ENCODE data around the gene SLC17A4. TPM values are rescaled to one million over a fixed set of nuclear protein-coding genes. Genes with fewer than 3 reads are reported as not detected.
A peak's percentile ranks its signal among the peaks of the same experiment; 100 is the strongest.

Gene SLC17A4
- total and polyA plus RNA-seq, 2 experiments from 2014 or later: not detected

GRCh38 chr6:25777031-25777430 lies 22.5 kb downstream of the SLC17A4 start:
- Histone ChIP-seq H3K79me2 (replicated peaks; ENCODE audit: insufficient read depth) (no peaks in the 10 kb centered on the region), H3K27ac (ENCODE audit: low read depth) (no peak overlapping the region), H2AFZ (0 out of 2 replicates have a peak overlapping the region, but pooled peaks have one; percentile 39), H3K4me3 (no peak overlapping the region), H3K27me3 (ENCODE audit: insufficient read depth) (no peaks in the 10 kb centered on the region), H4K20me1 (replicated peaks; ENCODE audit: insufficient read depth) (no peaks in the 10 kb centered on the region), H3K4me1 (ENCODE audit: insufficient read depth) (peaks cover 8% of the 10 kb centered on the region; the same call in 1 of the 2 replicates), H3K9me2 (ENCODE audit: insufficient read depth) (0 out of 2 replicates have a peak, but pooled peaks cover 12% of the 10 kb centered on the region), H3K4me2 (no peak overlapping the region), H3K36me3 (ENCODE audit: insufficient read depth) (no peaks in the 10 kb centered on the region), H3F3A (replicated peaks; ENCODE audit: low read depth) (no peaks in the 10 kb centered on the region)
- Mint-ChIP-seq H3K27ac (no peak overlapping the region), H3K27me3 (ENCODE audit: insufficient read depth, low read depth, poor library complexity) (peaks cover 2% of the 10 kb centered on the region), H3K4me3 (no peak overlapping the region), H3K4me1 (no peaks in the 10 kb centered on the region), H3K36me3 (ENCODE audit: low read depth) (no peaks in the 10 kb centered on the region), H3K9me3 (no peaks in the 10 kb centered on the region)
- ATAC-seq: no peak
- peak; percentile 31 for DNase-seq (ENCODE audit: low spot score)
- TF ChIP-seq ZNF462 (CRISPR knock-in tag; IDR thresholded peaks at IDR 0.05): no peak
- no peak for TF ChIP-seq ZNF331 (CRISPR knock-in tag; IDR thresholded peaks at IDR 0.05; ENCODE audit: low read depth)
- no peak for TF ChIP-seq JUNB (IDR thresholded peaks at IDR 0.05; ENCODE audit: unreplicated experiment)
- no peak for TF ChIP-seq EZH2phosphoT487 (IDR thresholded peaks at IDR 0.05; ENCODE audit: unreplicated experiment)

GRCh38 chr6:25777856-25778649 lies 23.5 kb downstream of the SLC17A4 start:
- no peaks in the 10 kb centered on the region for H3K4me1 Mint-ChIP-seq

More at GRCh38 chr6:25777856-25778649, 23.5 kb downstream of the SLC17A4 start:
- Histone ChIP-seq H3K9me2 (ENCODE audit: insufficient read depth) (0 out of 2 replicates have a peak, but pooled peaks cover 12% of the 10 kb centered on the region), H3F3A (replicated peaks; ENCODE audit: low read depth) (no peaks in the 10 kb centered on the region), H4K20me1 (replicated peaks; ENCODE audit: insufficient read depth) (no peaks in the 10 kb centered on the region), H3K27me3 (ENCODE audit: insufficient read depth) (no peaks in the 10 kb centered on the region), H3K4me3 (no peak overlapping the region), H3K4me2 (no peak overlapping the region), H3K36me3 (ENCODE audit: insufficient read depth) (no peaks in the 10 kb centered on the region), H3K27ac (ENCODE audit: low read depth) (no peak overlapping the region), H2AFZ (no peak overlapping the region), H3K4me1 (ENCODE audit: insufficient read depth) (peaks cover 8% of the 10 kb centered on the region; the same call in 1 of the 2 replicates), H3K79me2 (replicated peaks; ENCODE audit: insufficient read depth) (no peaks in the 10 kb centered on the region)
- no peak for ATAC-seq
- Mint-ChIP-seq H3K9me3 (no peaks in the 10 kb centered on the region), H3K4me3 (no peak overlapping the region), H3K27ac (no peak overlapping the region), H3K36me3 (ENCODE audit: low read depth) (no peaks in the 10 kb centered on the region), H3K27me3 (ENCODE audit: insufficient read depth, low read depth, poor library complexity) (peaks cover 2% of the 10 kb centered on the region)
- no peak for DNase-seq (ENCODE audit: low spot score)
- no peak for TF ChIP-seq EZH2phosphoT487 (IDR thresholded peaks at IDR 0.05; ENCODE audit: unreplicated experiment)
- TF ChIP-seq POLR2AphosphoS5 (IDR thresholded peaks at IDR 0.05; ENCODE audit: low read depth): no peak

All from GM23338 (cell line).